ENCODE data around the gene CABP7.

CABP7 gene

DNA sequence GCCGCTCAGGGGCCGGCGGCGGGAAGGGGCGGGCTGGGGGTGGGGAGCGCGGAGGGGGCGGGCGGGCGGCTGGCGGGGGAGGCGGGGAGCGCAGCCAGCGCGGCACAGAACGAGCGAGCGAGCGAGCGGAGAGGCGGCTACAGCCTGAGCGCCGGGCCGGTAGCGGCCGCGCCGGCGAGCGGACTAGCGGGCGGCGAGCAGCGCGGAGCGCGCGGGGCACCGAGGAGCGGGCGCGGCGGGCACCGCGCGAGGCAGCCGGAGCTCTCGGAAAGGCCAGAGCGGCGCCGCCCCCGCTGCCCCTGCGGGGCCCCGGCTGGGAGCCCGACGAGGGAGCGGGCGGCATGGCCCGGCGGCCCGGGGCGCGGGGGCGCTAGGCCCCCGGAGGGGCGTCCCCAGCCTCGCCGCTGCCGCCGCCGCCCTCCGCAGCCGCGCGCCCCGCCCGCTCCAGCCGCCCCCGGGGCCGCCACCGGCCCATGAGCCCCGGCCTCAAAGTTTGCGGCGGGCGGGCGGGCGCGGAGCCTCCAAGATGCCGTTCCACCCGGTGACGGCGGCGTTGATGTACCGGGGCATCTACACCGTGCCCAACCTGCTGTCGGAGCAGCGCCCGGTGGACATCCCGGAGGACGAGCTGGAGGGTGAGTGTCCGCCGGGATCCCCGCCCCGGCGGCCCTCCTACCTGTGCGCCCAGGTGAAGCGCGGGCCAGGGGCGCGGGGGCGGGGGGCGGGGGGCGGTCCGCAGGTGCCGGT, at the start of gene CABP7:
Gene CABP7 (plus strand): TSS at position 105 of the 747 bp plus-strand sequence. CDS start 422 bp downstream, at position 527.
- DNase-seq = no peak

DNA sequence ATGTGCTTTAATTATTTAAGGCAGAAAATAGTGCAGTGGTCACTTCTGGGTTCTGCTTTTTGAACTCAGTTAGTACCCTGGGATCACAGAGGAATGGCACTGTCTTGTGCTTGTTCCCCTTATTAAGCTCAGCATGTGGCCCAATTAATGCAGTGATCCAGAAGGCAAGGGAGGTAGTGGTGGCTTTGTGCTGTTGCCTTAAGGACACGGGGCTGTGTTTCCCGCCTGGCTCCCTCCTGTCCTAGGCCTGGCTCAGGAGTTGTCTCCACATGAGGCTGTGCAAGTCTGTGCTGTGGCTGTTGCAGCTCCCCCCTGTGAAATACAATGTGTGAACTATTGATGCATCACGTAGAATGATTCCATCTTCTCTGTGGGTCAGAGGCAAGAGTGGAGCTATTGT, 49.2 kb upstream of the CABP7 start:
- no peak for DNase-seq

DNA sequence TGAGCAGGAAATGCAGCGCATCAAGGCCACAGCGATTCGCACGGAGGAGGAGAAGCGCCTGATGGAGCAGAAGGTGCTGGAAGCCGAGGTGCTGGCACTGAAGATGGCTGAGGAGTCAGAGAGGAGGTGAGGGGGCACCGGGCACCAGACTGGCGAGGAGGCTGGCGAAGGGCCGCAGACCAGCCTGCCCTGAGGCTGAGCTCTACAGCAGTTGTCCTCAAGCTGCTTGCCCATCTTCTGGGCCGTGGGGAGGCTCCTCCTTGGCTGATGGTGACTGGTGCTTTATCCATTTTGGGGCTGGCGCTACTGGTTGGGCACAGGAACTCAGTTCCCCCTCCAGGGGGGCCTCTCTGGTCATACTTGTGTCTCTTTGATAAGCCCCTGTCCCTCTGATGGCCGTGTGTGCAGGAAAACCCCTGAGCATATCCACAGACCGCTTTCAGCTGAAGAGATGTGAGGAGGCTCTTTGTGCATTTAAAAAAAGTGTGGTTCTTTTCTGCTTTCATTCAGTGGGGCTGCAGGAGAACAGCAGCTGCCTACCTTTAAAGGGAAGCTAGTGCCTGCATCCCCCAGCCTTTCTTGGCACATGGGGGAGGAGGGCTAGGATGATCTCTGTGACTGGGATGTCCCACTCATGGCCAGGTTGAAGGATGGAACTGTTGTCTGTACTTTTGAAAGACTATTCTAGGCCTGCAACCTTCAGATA, 46.3 kb upstream of the CABP7 start:
- DNase-seq = no peak

DNA sequence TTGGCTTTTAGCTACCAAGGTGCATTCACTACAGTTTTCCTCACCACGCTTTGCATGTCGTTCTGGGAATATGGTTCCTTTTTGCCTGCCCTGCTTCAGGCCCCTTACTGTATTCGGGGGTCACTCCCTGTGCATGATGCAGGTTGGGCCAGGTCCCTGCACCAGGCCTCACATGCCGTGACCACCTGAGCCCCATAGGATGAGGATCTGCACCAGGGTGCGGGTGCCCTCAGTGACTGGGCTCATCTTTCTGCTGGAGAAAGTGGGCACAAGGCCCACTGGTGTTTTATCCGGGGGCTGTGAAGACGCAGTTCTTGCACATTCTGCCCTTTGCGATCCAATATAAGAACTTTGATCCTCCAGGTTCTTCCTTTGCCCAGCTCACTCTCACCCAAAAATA, 45.7 kb upstream of the CABP7 start:
- DNase-seq = no peak

DNA sequence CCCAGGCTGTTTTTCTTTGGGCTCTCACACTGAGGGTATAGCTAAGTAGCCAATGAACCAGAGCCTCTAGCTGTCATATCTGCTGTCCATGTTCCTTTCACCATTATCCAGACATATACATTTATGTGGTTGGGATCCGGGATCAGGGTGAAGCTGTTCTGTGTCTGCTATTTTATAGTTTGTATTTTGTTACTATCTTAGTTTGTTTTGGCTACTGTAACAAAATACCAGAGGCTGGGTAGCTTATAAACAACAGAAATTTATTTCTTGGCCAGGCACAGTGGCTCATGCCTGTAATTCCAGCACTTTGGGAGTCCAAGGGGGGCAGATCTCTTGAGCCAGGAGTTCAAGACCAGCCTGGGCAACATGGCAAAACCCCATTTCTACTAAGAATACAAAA, 40.5 kb upstream of the CABP7 start:
- DNase-seq = no peak

DNA sequence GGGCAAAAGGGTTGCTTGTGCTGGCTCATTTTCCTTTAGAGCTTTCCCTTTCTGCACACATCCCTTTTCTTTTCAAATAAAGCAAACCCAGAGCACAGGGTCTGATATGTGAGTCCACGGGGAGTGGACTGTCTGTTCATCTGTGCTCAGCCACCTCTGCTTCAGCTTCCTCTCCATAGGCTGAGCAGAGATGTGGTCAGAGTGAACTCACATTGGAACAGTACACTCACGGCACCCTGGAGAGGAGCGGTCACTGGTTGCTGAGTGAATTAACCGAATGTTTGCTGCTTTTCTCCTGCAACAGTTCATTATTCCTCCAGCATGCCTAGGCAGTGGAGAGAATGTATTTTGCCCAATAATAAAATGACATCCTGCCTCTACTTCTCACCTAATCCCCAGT, 36.3 kb upstream of the CABP7 start:
- no peak for DNase-seq

DNA sequence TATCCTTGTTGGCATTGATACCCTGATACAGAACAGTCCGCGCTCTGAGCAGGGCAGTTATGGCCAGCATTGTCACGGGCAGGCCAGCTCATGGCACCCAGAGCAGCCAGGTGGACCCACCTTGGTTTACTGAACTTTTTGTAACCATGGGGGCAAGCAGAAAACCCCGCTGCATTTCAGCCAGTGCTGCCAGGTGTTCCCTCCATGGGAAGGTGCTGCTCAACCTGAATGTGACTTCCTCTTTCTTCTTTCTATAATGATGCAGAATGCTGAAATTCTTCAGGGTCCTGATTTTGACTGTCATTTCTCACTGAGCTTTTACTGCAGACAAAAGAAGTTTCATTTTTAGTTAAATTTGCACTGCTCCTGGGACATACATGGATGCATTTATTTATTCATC, 35.6 kb upstream of the CABP7 start:
- DNase-seq = no peak

DNA sequence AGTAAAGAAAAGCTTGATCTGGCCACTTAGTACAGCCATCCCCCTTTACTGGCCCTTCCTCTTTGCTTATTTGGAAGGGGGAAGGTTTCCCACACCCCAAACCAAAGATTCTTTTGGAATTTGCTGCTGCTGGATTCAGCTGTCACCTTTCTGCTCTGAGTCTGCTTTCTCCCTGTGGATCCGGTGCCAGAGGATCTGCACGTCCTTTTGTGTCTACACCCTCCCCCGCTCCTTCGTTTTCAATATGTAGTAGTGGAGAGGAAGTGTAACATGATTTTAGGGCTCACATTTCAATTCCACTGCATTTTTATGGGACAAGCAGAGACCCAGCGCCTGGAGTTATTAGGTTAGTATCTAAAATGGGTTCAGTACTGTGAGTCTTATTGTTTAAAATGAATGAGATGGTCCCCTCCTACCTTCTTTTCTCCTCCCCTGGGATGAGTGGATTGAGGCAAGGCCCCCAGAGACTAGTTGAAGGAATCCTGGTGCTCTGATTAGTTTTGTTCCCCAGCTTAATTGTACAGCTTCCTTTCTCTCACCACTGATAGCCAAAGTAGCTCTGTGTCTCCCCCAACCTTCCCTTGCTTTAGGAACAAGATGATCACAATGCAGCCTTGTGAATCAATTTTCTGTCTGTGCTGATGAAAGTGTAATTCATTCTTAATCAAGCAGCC, 30.5 kb upstream of the CABP7 start:
- no peak for DNase-seq

DNA sequence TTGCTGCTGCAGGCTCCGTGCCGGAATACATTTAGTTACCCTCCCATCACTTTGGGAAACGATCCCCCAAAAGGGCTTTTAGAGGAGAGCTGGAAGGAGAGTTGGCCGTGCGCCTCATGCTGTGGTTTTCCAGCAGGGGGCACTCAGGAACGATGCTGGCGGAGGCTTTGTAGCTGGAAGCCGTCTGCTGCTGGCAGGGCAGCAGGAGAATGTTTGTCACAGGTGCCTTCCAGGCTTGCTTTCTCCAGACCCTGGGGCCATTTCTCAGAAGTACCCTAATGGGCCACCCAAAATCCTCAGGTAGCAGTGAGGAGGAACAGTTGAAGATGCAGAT, 30.0 kb upstream of the CABP7 start:
- DNase-seq = no peak

DNA sequence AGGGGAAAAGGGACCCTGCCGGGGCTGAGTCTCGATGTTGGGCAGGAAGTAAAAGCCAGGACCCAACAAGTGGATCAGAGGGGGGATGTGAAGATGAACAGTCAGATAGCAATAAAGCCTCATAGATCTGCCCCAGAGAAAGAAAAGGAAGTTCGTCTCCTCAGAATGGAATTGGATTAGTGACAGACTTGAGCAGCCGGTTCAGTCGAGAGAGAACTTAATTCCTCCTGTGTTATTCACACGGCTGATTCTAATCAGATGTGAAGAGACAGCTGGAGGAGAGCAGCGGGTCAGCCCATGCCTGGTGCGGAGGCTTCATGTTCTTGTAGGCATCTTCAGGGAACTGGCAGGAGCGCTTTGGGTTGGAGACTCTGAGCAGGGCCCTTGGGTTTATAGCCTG, 29.3 kb upstream of the CABP7 start:
- no peak for DNase-seq

DNA sequence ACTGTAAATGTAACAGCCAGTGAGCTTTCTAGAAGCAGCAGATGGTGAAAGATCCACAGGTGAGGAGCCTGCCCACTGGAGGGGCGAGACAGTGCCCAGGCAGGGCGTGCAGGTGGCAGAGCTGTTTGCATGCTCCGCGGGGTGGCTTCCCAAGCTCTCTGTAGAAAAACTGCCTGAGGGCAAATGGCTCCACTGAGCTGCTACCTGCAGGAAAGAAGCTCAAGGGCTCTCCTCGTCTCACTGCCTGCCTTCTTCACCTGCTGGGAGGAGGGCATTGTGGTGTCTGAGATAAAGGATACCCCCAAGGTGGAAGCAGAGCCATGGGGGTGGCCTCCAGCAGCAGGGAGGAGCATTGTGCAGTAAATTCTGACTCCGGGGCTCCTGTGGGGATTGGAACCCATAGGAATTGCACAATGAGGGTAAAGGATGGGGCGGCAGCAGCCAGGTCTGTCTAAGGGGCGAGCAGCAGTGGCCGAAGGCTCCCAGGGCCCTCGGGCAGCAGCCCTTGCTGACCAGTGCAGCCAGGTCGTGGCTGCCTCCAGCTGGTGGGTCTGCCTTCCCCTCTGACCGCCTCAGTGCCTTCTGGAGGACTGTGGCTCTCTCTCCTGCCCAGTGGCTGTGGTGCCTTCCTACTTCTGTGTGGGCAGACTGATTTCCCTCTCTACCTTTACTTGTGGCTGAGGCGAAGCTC, 28.0 kb upstream of the CABP7 start:
- DNase-seq = no peak

DNA sequence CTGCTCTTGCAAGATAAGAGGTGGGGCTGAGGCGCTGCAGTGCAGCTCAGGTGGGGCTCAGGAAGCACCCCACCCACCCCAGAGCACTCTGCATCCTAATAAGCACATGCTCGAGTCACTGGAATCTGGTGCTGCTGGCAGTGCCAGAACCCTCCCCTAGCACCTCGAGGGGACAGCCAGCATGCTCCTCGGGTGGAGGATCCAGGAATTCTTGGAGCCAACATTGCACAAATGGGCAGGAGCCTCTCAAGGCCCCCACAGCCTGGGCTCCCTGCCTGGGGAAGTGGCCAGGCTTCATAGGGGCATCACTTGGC, 27.5 kb upstream of the CABP7 start:
- DNase-seq = no peak

DNA sequence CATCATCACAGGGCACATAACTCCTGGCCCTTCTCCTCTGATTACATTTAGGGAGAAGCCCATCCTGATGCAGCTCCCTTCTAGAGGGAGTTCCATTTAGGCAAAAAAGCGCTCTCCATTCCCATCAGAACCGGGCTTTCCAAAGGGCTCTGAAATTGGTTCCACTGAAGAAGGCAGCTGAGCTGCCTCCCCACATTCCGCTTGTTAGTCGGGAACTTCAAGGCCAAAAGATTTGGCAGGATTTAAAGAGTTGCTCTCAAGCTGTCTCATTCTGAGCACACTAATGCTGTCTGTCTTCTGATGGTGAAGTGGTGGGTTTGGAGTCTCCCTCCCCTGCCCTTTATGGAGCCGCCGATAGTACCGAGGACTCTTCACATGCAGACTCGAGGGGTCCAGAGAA, 26.6 kb upstream of the CABP7 start:
- DNase-seq = no peak

DNA sequence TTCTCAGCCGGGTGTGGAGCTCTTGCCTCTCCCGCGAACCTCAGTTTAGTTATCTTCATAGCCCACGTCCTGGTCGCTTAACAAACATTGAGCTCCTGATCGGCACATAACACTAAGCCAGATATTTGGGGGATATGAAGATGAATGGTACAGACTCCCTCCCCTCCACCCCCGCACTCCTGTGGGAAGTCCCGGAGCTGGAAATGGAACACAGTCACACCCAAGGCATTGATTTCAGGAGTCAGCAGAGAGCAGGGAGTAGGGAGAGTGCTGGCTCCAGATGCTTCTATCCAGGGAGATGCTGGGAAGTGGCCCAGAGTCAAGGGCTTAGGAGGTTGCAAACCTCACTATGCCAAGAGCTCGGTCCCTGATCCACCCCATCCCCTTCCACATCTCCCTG, 26.1 kb upstream of the CABP7 start:
- no peak for DNase-seq

DNA sequence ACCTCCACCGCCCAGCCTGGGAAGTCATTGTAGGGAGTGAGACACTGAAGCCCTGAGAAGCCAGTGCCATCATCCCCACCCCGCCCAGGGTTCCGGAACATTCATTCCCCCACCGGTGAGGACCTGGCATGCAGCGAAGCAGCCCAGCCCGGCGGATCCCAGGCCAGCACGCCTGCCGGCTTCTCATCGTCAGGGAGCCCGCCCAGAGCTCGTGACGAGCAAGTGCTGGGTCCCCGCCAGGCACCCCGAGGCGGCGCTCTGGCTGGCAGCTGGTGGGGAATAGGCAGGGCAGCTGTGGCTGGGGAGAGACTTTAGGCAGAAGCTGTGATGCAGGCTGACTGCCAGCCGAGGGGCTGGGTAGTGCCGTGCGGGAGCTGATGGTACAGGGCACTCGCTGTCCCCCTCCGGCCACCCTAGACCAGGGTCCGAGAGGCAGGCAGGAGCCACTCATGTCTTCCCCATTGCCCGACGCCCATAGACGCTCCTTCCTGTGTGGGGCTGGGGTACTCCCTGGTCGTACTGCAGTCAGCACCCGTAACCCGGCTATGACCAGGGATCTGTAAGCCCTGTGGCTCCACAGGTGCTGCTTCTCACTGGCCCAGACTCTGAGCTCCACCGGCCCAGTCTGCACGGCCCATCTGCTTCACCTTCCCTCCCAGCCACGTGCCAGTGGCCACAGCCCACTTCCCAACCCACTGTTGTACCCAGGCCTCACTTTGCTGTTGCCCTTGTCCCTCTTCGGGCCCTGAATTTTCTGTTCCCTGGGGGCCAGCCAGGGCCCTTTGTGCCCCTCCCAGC, 24.5 kb upstream of the CABP7 start:
- peak; percentile 80 for DNase-seq

DNA sequence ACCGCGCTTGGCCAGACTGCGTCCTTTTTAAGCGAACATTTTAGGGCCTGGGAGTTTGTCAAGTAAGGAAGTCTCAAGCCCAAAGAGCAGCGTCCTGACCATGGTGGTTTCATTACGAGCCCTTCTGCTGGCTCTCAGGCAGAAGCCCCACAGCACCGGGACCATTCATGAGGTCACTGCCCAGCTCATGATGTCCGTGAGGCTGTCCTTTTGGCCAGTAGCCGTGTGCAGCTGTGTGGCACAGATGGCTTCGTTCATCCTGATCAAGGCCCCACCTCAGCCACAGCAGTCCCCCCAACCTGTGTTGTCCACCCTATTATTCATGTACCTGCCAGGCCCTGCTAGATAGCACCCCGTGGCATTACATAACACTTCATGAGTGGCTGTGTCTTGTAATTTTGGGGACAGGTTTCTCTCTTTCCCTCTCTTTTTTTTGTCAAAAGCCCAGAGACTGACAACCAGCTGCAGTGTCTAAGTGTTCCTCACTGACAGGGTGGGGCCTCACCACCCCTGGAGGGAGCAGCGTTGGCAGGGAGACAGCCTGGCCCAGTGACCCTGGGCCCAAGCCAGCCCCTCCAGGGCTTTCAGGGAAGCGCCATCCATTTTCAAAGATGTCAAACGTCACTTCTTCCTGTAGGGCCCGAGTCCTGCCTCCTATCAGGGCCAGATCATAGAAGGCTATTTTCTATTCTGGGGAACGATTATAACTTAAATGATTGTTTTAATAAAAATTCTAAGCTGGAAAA, 21.8 kb upstream of the CABP7 start:
- no peak for DNase-seq

DNA sequence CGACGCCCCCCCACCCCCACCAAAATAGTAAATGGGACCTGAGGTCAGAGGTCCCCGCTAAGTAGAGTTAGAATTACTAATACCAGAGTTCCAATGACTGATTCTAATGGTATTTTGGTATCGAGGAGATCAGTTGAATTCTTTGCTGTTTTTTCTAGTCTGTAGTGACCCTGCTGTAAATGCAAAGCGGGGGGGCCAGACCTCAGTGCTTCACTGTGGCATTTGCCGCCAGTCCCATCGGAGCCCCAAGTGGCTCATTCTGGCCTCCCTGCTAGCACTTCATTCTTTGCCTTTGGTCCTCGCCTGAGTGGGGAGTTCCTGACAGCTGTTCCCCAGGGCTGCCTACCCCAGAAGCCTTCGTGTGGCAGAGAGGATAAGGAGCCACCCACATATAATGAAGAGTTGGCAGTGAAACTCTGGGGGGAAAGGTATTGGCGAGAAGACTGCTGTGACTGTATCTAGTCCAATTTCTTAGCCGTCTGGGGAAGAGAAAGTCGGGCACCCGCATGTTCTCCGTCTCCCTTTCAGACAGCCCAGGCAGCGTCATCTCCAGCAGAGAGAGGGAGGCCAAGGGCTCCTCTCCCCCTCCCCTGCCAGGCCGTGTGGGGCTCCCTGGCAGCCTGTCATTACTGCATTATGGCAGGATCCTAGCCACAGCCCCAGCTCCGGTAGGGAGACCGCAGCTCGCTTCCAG, 19.4 kb upstream of the CABP7 start:
- DNase-seq = no peak

DNA sequence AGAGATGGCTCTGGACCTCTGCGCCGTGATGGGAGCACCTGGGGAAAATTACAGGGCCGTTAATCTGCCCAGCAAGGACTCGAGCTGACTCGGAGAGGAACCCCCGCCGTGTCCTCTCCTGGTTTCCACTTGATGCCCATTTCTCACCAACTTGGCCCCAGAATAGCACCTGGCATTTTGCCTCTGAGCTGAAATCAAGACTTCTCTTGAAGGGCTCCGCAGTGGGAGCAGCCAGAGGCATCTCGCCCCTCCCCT, 19.0 kb upstream of the CABP7 start:
- no peak for DNase-seq

DNA sequence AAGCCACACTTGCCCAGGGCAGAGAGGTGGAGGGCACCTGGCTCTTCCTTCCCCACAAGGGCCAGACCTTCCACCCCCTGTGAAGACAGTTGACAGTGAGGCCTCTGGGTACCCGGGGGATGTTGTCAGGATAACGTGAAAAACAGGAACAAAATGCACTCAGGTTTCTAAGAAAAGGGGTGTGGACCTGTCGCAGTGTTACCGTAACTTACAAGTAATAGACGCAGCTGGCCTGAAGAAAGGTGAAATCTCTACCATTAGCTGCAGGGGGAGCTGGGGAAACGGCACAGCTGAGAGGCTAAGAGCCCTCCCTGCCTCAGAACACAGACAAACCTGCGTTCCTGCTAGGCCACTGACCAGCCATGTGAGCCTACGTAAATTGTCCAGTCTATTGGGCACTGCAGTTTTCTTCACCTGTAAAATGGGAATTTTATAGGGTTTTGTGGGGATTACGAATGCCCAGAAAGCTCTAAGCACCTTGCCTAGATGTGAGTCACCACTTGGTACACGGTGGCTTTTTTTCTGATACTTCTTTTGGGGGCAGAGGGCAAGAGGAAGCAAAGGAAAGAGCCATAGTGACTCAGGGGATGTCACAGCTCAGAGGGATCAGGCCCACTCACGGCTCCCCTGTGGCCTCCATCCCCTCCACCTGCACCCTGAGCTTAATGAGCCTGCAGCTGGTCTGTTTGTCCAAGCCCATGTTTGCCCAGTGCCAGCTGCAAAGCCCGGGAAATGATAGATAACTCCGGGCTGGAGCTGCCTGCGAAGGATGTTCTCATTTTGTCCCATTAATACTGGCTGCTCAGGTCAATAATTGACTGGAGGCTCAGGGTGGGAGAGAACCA, 18.4 kb upstream of the CABP7 start:
- DNase-seq = peak; percentile 22

DNA sequence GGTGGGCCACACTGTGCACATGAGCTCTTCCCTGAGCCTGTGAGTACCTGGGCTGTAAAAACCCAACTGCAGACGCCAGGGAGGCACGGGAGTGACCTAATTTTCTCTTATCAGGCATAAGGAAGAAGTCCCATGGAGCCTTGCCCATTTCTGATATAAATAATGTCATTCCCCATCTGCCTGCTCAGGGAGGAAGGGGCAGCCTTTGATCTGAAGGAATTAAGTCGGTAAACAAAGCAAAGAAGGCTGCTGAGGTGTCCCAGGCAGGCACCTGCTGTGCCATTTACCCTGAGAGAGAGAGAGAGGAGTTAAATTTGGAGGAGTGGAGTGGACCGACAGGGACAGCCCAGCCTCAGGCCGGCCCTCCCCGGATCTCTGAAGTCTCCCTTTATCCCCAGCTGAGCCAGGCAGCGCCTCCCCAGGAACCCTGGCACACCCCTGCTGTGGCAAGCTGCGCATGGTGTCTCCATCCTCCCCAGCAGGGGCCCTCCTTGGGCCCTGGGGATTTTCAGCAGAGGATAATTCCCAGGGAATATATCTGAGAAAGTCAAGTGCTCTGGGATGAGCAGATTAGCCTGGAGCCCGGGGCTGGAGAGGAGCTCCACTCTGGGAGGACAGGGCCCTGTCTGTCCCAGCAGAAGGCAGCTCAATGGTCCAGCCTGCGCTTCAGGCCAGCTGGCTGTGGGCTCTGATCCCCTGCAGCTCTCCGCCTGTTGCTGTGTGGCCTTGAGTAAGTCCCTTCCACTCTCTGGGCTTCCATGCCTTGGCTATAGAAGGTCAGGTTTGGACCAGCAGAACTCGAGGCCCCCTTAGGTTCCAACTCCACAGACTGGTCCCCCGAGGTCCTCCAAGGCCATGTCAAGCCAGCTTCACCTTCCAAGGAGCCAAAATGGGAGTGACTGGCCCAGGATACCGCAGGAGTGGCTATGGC, 17.5 kb upstream of the CABP7 start:
- DNase-seq = no peak

Measured in left hindlimb (tissue), 1 donor.